ENCODE data around the gene LPA.
"Not testable (repeated sequence)": the region's sequence is repeated elsewhere in the genome, so short reads cannot be mapped to it uniquely, and the experiment has no call there.

The LPA gene

GRCh38 chr6:160595838-160596832 lies 67.9 kb downstream of the LPA start:
- H3K36me3 ChIP-seq (ENCODE audit: low read length): no peaks in the 10 kb centered on the region
- H3K27ac ChIP-seq (ENCODE audit: low read depth, low read length): no peak overlapping the region
- no peaks in the 10 kb centered on the region for H4K20me1 ChIP-seq (ENCODE audit: low read depth, low read length)
- H3K9ac ChIP-seq (ENCODE audit: low read length): no peak overlapping the region
- H3F3A ChIP-seq (ENCODE audit: insufficient read depth): no peaks in the 10 kb centered on the region
- no peaks in the 10 kb centered on the region for H3K27me3 ChIP-seq (ENCODE audit: low read length)
- no peak overlapping the region for H3K4me2 ChIP-seq (ENCODE audit: low read depth, low read length, poor library complexity, severe bottlenecking)
- H3K9me2 ChIP-seq (replicated peaks; ENCODE audit: insufficient read depth, low read length): no peaks in the 10 kb centered on the region
- TF ChIP-seq, protein P1, sequence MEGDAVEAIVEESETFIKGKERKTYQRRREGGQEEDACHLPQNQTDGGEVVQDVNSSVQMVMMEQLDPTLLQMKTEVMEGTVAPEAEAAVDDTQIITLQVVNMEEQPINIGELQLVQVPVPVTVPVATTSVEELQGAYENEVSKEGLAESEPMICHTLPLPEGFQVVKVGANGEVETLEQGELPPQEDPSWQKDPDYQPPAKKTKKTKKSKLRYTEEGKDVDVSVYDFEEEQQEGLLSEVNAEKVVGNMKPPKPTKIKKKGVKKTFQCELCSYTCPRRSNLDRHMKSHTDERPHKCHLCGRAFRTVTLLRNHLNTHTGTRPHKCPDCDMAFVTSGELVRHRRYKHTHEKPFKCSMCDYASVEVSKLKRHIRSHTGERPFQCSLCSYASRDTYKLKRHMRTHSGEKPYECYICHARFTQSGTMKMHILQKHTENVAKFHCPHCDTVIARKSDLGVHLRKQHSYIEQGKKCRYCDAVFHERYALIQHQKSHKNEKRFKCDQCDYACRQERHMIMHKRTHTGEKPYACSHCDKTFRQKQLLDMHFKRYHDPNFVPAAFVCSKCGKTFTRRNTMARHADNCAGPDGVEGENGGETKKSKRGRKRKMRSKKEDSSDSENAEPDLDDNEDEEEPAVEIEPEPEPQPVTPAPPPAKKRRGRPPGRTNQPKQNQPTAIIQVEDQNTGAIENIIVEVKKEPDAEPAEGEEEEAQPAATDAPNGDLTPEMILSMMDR (IDR thresholded peaks at IDR 0.05; ENCODE audit: insufficient read depth, low read length, poor library complexity, severe bottlenecking): no peak
- no peak for TF ChIP-seq EZH2phosphoT487 (conservative IDR thresholded peaks at IDR 0.05; ENCODE audit: low read length)
- no peaks in the 10 kb centered on the region for H3K79me2 ChIP-seq (ENCODE audit: insufficient read depth, low read length)
- no peaks in the 10 kb centered on the region for H3K9me3 ChIP-seq (ENCODE audit: insufficient read depth, low read length)
- H2AFZ ChIP-seq (ENCODE audit: low read depth, low read length, severe bottlenecking): no peak overlapping the region
- H3K4me3 ChIP-seq (ENCODE audit: insufficient read depth, low read length, poor library complexity, severe bottlenecking): no peak overlapping the region

DNA sequence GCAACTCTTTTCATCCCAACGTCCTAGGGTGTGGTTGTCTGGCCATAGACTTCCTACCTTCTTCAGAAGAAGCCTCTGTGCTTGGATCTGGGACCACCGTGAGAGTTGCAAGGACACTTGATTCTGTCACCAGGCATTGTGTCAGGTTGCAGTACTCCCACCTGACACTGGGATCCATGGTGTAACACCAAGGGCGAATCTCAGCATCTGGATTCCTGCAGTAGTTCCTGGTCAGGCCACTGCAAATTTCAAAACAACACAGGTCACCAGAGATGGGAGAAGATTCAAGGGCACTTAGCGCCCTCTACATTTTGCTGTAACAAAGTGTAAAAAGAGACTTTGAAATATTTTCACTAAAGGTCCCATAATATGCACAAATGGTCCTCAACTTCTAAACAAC lies 68.8 kb downstream of the LPA start:
- H3K9me2 ChIP-seq (replicated peaks; ENCODE audit: insufficient read depth, low read length); H3K36me3 ChIP-seq (ENCODE audit: low read length); H3K9me3 ChIP-seq (ENCODE audit: insufficient read depth, low read length); H3K27me3 ChIP-seq (ENCODE audit: low read length); H3K9ac ChIP-seq (ENCODE audit: low read length); H3K27ac ChIP-seq (ENCODE audit: low read depth, low read length); H3K4me3 ChIP-seq (ENCODE audit: insufficient read depth, low read length, poor library complexity, severe bottlenecking); H2AFZ ChIP-seq (ENCODE audit: low read depth, low read length, severe bottlenecking); H3K79me2 ChIP-seq (ENCODE audit: insufficient read depth, low read length); H4K20me1 ChIP-seq (ENCODE audit: low read depth, low read length); H3K4me2 ChIP-seq (ENCODE audit: low read depth, low read length, poor library complexity, severe bottlenecking); H3F3A ChIP-seq (ENCODE audit: insufficient read depth): not testable (repeated sequence)

GRCh38 chr6:160586374-160586773 lies 77.7 kb downstream of the LPA start:
- no peak for TF ChIP-seq EZH2phosphoT487 (conservative IDR thresholded peaks at IDR 0.05; ENCODE audit: low read length)
- TF ChIP-seq, protein P1 (IDR thresholded peaks at IDR 0.05; ENCODE audit: insufficient read depth, low read length, poor library complexity, severe bottlenecking): no peak
- H3K4me2 ChIP-seq (ENCODE audit: low read depth, low read length, poor library complexity, severe bottlenecking): no peak overlapping the region
- no peaks in the 10 kb centered on the region for H3F3A ChIP-seq (ENCODE audit: insufficient read depth)
- no peaks in the 10 kb centered on the region for H4K20me1 ChIP-seq (ENCODE audit: low read depth, low read length)
- no peaks in the 10 kb centered on the region for H3K27me3 ChIP-seq (ENCODE audit: low read length)
- no peak overlapping the region for H3K27ac ChIP-seq (ENCODE audit: low read depth, low read length)
- H2AFZ ChIP-seq (ENCODE audit: low read depth, low read length, severe bottlenecking): no peak overlapping the region
- no peaks in the 10 kb centered on the region for H3K9me2 ChIP-seq (replicated peaks; ENCODE audit: insufficient read depth, low read length)
- no peaks in the 10 kb centered on the region for H3K9me3 ChIP-seq (ENCODE audit: insufficient read depth, low read length)
- no peak overlapping the region for H3K9ac ChIP-seq (ENCODE audit: low read length)
- H3K79me2 ChIP-seq (ENCODE audit: insufficient read depth, low read length): no peaks in the 10 kb centered on the region
- no peak overlapping the region for H3K4me3 ChIP-seq (ENCODE audit: insufficient read depth, low read length, poor library complexity, severe bottlenecking)
- no peaks in the 10 kb centered on the region for H3K36me3 ChIP-seq (ENCODE audit: low read length)

GRCh38 chr6:160583794-160584193 lies 80.3 kb downstream of the LPA start:
- Histone ChIP-seq H2AFZ (ENCODE audit: low read depth, low read length, severe bottlenecking) (no peak overlapping the region), H3F3A (ENCODE audit: insufficient read depth) (no peaks in the 10 kb centered on the region), H3K9me3 (ENCODE audit: insufficient read depth, low read length) (no peaks in the 10 kb centered on the region), H3K36me3 (ENCODE audit: low read length) (no peaks in the 10 kb centered on the region), H3K4me2 (ENCODE audit: low read depth, low read length, poor library complexity, severe bottlenecking) (no peak overlapping the region), H3K27ac (ENCODE audit: low read depth, low read length) (no peak overlapping the region), H4K20me1 (ENCODE audit: low read depth, low read length) (no peaks in the 10 kb centered on the region), H3K79me2 (ENCODE audit: insufficient read depth, low read length) (no peaks in the 10 kb centered on the region), H3K27me3 (ENCODE audit: low read length) (no peaks in the 10 kb centered on the region), H3K9me2 (replicated peaks; ENCODE audit: insufficient read depth, low read length) (no peaks in the 10 kb centered on the region), H3K4me3 (ENCODE audit: insufficient read depth, low read length, poor library complexity, severe bottlenecking) (no peak overlapping the region), H3K9ac (ENCODE audit: low read length) (no peak overlapping the region)
- no peak for TF ChIP-seq EZH2phosphoT487 (conservative IDR thresholded peaks at IDR 0.05; ENCODE audit: low read length)
- TF ChIP-seq, protein P1 (IDR thresholded peaks at IDR 0.05; ENCODE audit: insufficient read depth, low read length, poor library complexity, severe bottlenecking): no peak

Measured in SU-DHL-6 (cell line).